ENCODE results near the gene SLC7A8. TPM values are rescaled to one million over a fixed set of nuclear protein-coding genes. Genes with fewer than 3 reads are reported as not detected.

Gene SLC7A8
- total RNA-seq, 4 donors from 2014 or later, result 26.2 to 41.4 (median 37.5) TPM

DNA sequence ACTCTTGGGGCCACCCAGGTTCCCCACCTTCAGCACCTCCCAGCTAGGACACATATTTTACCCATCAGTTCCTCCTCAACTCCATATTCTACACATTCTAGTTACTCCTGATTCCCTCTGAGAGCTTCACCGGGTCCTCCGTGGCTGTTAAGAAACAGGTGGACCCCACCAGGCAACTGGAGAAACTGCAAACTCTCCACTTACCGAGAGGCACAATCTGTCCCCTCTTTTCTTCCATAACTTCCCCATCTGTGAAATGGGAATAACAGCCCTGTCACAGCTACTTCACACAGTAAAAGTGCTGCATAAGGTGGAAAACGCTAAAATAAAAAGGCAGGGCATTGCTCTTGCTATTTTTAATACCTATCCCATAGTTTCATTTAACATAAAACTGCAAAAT, 1.5 kb downstream of the SLC7A8 start:
- H3K27ac ChIP-seq, result peak overlapping the region in 1 of 4 donors; percentile 10
- no peaks in the 10 kb centered on the region for H3K36me3 ChIP-seq

DNA sequence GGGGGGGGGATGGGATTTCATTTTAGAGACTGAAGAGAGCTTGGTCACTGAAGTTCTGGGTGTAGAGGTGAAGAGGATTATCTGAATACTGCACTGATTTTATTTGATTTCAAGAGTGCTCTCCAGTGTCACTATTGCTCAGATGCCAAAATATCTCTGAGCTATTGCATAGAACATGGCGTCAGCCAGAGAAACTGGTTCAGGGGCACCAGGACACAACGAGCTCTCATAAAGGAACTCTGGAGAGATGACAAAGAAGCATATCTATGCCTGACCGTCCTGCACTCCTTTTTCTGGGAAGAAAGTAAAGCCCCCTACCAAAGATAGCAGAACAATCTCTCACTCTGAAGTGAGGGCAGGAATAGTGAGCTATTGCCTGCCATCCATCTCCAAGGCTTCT, 2.0 kb downstream of the SLC7A8 start:
- H3K27ac ChIP-seq, result no peak overlapping the region
- H3K9me3 ChIP-seq, result no peaks in the 10 kb centered on the region
- DNase-seq (ENCODE audit: low spot score in 2 of 2), result no peak
- H3K27me3 ChIP-seq, result peaks cover 0 to 26% of the 10 kb centered on the region in 2 donors
- H3K4me3 ChIP-seq, result no peak overlapping the region
- WGBS, 2 donors, result 34 to 47% methylated on average over 3 of the region's 3 CpGs
- H3K36me3 ChIP-seq, result no peaks in the 10 kb centered on the region
- TF ChIP-seq, protein P1, sequence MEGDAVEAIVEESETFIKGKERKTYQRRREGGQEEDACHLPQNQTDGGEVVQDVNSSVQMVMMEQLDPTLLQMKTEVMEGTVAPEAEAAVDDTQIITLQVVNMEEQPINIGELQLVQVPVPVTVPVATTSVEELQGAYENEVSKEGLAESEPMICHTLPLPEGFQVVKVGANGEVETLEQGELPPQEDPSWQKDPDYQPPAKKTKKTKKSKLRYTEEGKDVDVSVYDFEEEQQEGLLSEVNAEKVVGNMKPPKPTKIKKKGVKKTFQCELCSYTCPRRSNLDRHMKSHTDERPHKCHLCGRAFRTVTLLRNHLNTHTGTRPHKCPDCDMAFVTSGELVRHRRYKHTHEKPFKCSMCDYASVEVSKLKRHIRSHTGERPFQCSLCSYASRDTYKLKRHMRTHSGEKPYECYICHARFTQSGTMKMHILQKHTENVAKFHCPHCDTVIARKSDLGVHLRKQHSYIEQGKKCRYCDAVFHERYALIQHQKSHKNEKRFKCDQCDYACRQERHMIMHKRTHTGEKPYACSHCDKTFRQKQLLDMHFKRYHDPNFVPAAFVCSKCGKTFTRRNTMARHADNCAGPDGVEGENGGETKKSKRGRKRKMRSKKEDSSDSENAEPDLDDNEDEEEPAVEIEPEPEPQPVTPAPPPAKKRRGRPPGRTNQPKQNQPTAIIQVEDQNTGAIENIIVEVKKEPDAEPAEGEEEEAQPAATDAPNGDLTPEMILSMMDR (IDR thresholded peaks at IDR 0.05), result no peak
- TF ChIP-seq EP300 (IDR thresholded peaks at IDR 0.05) (no peak), POLR2A (IDR thresholded peaks at IDR 0.05) (no peak)
- H3K4me1 ChIP-seq, result peaks cover 0 to 11% (median 0%) of the 10 kb centered on the region in 4 donors

More for the DNA sequence above, 1.5 kb downstream of the SLC7A8 start:
- TF ChIP-seq EP300 (IDR thresholded peaks at IDR 0.05) (no peak), POLR2A (IDR thresholded peaks at IDR 0.05) (no peak)
- TF ChIP-seq, protein P1 (IDR thresholded peaks at IDR 0.05), result no peak
- no peak for DNase-seq (ENCODE audit: low spot score in 2 of 2)
- H3K27me3 ChIP-seq, result peaks cover 0 to 26% of the 10 kb centered on the region in 2 donors
- H3K4me3 ChIP-seq, result peak overlapping the region in 3 of 4 donors; percentile 40 to 51 (median 42)
- H3K4me1 ChIP-seq, result peaks cover 0 to 11% (median 0%) of the 10 kb centered on the region in 4 donors
- no peaks in the 10 kb centered on the region for H3K9me3 ChIP-seq
- WGBS, 2 donors, result 30 to 32% methylated on average over 4 of the region's 4 CpGs

DNA sequence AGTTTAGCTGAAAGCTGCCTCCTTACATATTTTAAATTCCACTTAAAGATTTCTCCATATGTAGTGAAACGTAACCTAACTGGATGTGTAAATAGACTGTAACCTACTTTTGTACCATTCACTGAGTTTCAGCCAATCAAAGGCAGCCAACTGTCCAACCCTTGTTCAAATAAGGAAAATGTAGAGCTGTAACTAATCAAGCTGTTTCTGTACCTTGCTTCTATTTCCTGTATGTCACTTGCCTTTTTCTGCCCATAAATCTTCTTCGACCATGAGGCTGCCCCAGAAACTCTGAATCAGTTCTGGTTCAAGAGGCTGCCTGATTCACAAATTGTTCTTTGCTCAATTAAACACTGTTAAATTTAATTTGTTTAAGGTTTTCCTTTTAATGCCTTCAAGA, 6.3 kb downstream of the SLC7A8 start:
- H3K27ac ChIP-seq, result no peak overlapping the region
- H3K4me1 ChIP-seq, result peaks cover 0 to 5% (median 2%) of the 10 kb centered on the region in 4 donors
- 69 to 76% methylated on average over 2 of the region's 2 CpGs for WGBS, 2 donors

DNA sequence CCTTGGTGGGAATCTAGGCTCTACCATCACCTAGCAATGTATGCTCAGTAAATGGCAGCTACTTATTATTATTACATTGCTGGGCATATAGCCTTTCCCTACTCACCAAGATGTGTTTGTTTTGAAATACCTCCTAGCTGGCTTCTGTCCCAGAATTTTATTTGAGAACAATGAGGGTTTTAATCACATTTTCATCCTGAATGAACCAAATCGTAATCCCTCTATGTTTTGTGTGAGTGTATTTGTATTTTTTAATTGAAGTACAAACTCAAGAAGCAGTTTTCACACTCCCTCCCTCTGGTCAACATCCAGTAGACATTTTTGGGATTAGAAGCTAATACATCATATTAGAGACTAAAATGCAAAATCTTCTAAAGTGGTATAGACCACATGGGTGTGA, 7.6 kb downstream of the SLC7A8 start:
- H3K9me3 ChIP-seq, result no peaks in the 10 kb centered on the region
- H3K27ac ChIP-seq, result no peak overlapping the region
- peaks cover 0 to 4% (median 0%) of the 10 kb centered on the region in 4 donors for H3K4me1 ChIP-seq
- TF ChIP-seq POLR2A (IDR thresholded peaks at IDR 0.05) (no peak), EP300 (IDR thresholded peaks at IDR 0.05) (no peak)
- TF ChIP-seq, protein P1 (IDR thresholded peaks at IDR 0.05), result no peak
- H3K4me3 ChIP-seq, result no peak overlapping the region
- no peaks in the 10 kb centered on the region for H3K36me3 ChIP-seq
- 14 to 22% methylated on average over 1 of the region's 1 CpG for WGBS, 2 donors
- no peak for DNase-seq (ENCODE audit: low spot score in 2 of 2)
- peaks cover 0 to 12% of the 10 kb centered on the region in 2 donors for H3K27me3 ChIP-seq

More for the DNA sequence above, 6.3 kb downstream of the SLC7A8 start:
- peaks cover 0 to 26% of the 10 kb centered on the region in 2 donors for H3K27me3 ChIP-seq
- H3K9me3 ChIP-seq, result no peaks in the 10 kb centered on the region
- no peak overlapping the region for H3K4me3 ChIP-seq
- TF ChIP-seq POLR2A (IDR thresholded peaks at IDR 0.05), result no peak
- TF ChIP-seq, protein P1 (IDR thresholded peaks at IDR 0.05), result no peak
- TF ChIP-seq EP300 (IDR thresholded peaks at IDR 0.05), result no peak
- DNase-seq (ENCODE audit: low spot score in 2 of 2), result no peak
- no peaks in the 10 kb centered on the region for H3K36me3 ChIP-seq

DNA sequence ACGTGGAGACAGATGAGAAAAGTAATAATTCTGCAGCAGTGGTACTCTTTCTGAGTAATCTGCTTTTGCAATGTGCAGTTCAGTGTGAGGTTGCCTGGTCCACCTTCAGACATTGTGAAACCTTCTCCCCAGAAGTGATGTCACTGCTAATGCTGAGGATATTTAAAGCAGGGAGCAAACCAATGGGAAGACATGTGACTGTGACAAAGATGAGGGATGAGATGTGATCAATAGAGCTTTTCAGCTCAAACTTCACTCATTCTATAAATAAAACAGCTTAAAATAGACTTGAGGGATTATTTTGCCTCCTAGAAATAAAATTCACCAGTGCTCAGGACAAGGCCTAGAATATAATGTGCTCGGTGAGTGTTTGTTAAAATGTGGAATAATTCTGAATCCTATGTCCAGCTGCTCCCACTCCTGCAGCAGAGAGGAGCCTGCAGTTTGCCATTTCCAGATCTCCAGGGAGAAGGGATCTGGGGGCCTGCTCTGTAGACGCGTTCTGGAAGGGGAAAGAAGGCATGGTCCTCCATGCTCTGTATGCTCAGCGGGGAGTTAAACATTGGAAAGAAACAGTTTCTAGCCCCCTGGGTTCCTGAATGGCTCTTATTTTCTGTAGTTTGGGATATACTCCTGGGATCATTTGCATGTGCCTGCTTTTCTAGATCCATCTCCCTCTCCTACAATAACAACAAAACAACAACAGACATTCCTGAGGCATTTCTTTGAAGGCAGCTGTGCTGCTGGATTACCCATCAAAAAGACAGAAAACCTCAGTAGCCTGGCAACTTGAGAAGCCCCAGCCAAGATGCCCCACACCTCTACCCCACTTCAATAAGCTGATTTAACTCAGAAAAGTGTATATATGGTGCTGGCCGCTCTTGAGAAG, 8.9 kb downstream of the SLC7A8 start:
- WGBS, 2 donors, result 50 to 56% methylated on average over 6 of the region's 6 CpGs
- TF ChIP-seq POLR2A (IDR thresholded peaks at IDR 0.05) (no peak), EP300 (IDR thresholded peaks at IDR 0.05) (no peak)
- TF ChIP-seq, protein P1 (IDR thresholded peaks at IDR 0.05), result no peak
- no peak for DNase-seq (ENCODE audit: low spot score in 2 of 2)
- no peak overlapping the region for H3K4me3 ChIP-seq
- H3K27me3 ChIP-seq, result peaks cover 0 to 4% of the 10 kb centered on the region in 2 donors
- no peaks in the 10 kb centered on the region for H3K9me3 ChIP-seq
- peaks cover 0 to 4% (median 0%) of the 10 kb centered on the region in 4 donors for H3K4me1 ChIP-seq
- H3K36me3 ChIP-seq, result no peaks in the 10 kb centered on the region
- peak overlapping the region in 2 of 4 donors; percentile 41 to 65 for H3K27ac ChIP-seq

All from tibial nerve (tissue), 4 donors.